ENCODE results near the gene FERD3L. TPM values are rescaled to one million over a fixed set of nuclear protein-coding genes. Genes with fewer than 3 reads are reported as not detected.

FERD3L gene
- total and polyA plus RNA-seq, 2 of the 8 experiments (the other 6 are each of a cell fraction or from before 2014, with no cell fraction given) = not detected

GRCh38 chr7:19119372-19119771 lies 25.8 kb downstream of the FERD3L start:
- peaks cover 15% of the 10 kb centered on the region; the same call in 1 of the 2 replicates for H3K23me2 ChIP-seq (ENCODE audit: low read depth, low read length)
- POLR2A ChIA-PET (ENCODE audit: partially characterized antibody) = interaction anchor here (1.5 to 4.9 kb wide), 3 partner anchors 12 to 26 kb away, joined by 5 to 41 read pairs (median 7); partner anchors contain the start of gene FERD3L
- no peak overlapping the region for H2BK120ac ChIP-seq (replicated peaks; ENCODE audit: low read depth, low read length)
- no peak overlapping the region for H3K23ac ChIP-seq (ENCODE audit: insufficient read length)
- CTCF ChIA-PET (ENCODE audit: partially characterized antibody) = interaction anchor here (0.6 to 8.2 kb wide), 12 partner anchors 11 to 339 kb away, joined by 3 to 72 read pairs (median 3); partner anchors contain the start of gene FERD3L
- H3K79me2 ChIP-seq (ENCODE audit: control insufficient read depth in 1 of 2, insufficient read depth in 2 of 2, low read length in 2 of 2) = no peaks in the 10 kb centered on the region
- H3K27me3 ChIP-seq (replicated peaks in 1 of 4; ENCODE audit: control insufficient read depth in 3 of 4, extremely low read depth in 1 of 4, insufficient read depth in 3 of 4, low read length in 3 of 4) = peaks cover 45 to 73% (median 65%) of the 10 kb centered on the region in 4 experiments
- H3K9ac ChIP-seq (replicated peaks in 1 of 4; ENCODE audit: extremely low read depth in 1 of 4, low read depth in 3 of 4, low read length in 3 of 4) = no peak overlapping the region
- no peak overlapping the region for H3K4ac ChIP-seq (replicated peaks; ENCODE audit: insufficient read length, low read depth, low read length)
- H2BK20ac ChIP-seq (ENCODE audit: low read length) = no peak overlapping the region
- H4K8ac ChIP-seq (ENCODE audit: extremely low read depth, insufficient read depth, low read length) = no peak overlapping the region
- no peaks in the 10 kb centered on the region for H3K36me3 ChIP-seq (ENCODE audit: control insufficient read depth in 2 of 4, insufficient read depth in 4 of 4, low read length in 3 of 4)
- peak overlapping the region; percentile 98 to 100 for H3K4me2 ChIP-seq (ENCODE audit: insufficient read depth in 1 of 2, low read depth in 2 of 2, low read length in 2 of 2)
- no peak overlapping the region for H3K14ac ChIP-seq (ENCODE audit: insufficient read length)
- H3K56ac ChIP-seq (replicated peaks; ENCODE audit: insufficient read length, low read depth, low read length) = no peak overlapping the region
- H2AFZ ChIP-seq (ENCODE audit: low read length) = no peak overlapping the region
- no peaks in the 10 kb centered on the region for H3K9me3 ChIP-seq (ENCODE audit: insufficient read depth in 2 of 2, low read depth in 1 of 2, low read length in 1 of 2)
- peak; percentile 6 for TF ChIP-seq RNF2 (IDR thresholded peaks at IDR 0.05; ENCODE audit: borderline replicate concordance, low read depth, low read length, missing control alignments, poor library complexity, severe bottlenecking)
- no peak for TF ChIP-seq EP300 (IDR thresholded peaks at IDR 0.05; ENCODE audit: borderline replicate concordance in 1 of 2, low read depth in 2 of 2, low read length in 2 of 2)
- no peak overlapping the region for H2BK5ac ChIP-seq (ENCODE audit: low read depth, low read length)
- FAIRE-seq (no peak), DNase-seq (ENCODE audit: low read depth in 1 of 2, low spot score in 2 of 2) (no peak)
- H2BK12ac ChIP-seq (ENCODE audit: low read depth, low read length) = no peak overlapping the region
- H4K91ac ChIP-seq (replicated peaks; ENCODE audit: insufficient read length, low read length) = no peak overlapping the region
- H3K18ac ChIP-seq (ENCODE audit: extremely low read depth, low read length) = no peak overlapping the region
- peaks cover 0 to 7% of the 10 kb centered on the region in 2 experiments for H4K20me1 ChIP-seq (replicated peaks in 1 of 2; ENCODE audit: control insufficient read depth in 1 of 2, insufficient read depth in 2 of 2, low read length in 2 of 2)
- WGBS, 2 experiments (ENCODE audit: extremely low coverage in 1 of 2, insufficient coverage in 1 of 2, insufficient read length in 1 of 2, insufficient replicate concordance in 2 of 2, low coverage in 1 of 2, low lambda C conversion rate in 2 of 2, missing lambda C conversion rate in 1 of 2) = 4% methylated on average over 8 of the region's 8 CpGs; no CpG with 5 or more reads in 1 of the 2 experiments
- no peaks in the 10 kb centered on the region for H3K79me1 ChIP-seq (ENCODE audit: low read depth, low read length)
- no peak overlapping the region for H3K27ac ChIP-seq (ENCODE audit: low read depth, low read length)
- no peak overlapping the region for H4K5ac ChIP-seq (ENCODE audit: insufficient read length, low read depth, low read length)
- H3K4me3 ChIP-seq (ENCODE audit: extremely low read depth in 1 of 4, insufficient read depth in 2 of 4, low read depth in 3 of 4, low read length in 4 of 4) = peak overlapping the region in 2 of 4 experiments; percentile 3 to 69; a peak in 4 of 8 replicates
- peaks cover 5 to 17% (median 14%) of the 10 kb centered on the region in 4 experiments for H3K4me1 ChIP-seq (replicated peaks in 1 of 4; ENCODE audit: control insufficient read depth in 3 of 4, insufficient read depth in 4 of 4, low read length in 3 of 4)
- H2AK5ac ChIP-seq (ENCODE audit: low read depth, low read length) = no peak overlapping the region
- H2BK15ac ChIP-seq (ENCODE audit: low read length) = no peak overlapping the region

All from H1 (cell line).